ENCODE measurements around the gene CUX1.

DNA sequence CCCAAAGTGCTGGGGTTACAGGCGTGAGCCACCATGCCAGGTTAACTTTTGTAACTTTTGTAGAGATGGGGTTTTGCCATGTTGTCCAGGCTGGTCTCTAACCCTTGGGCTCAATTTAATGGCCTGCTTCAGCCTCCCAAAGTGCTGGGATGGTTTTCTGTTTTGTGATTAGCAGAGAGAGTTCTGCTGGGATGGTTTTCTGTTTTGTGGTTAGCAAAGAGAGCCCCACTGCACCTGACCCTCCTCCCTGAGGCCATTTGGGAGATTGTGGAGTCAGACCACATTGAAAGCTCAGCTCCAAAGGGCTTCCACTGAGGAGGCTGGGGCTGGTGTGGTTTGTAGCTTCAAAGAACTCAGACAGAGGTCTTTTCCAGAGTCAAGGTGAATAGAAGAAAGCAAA is 29.6 kb upstream of the CUX1 start:
- TF ChIP-seq, protein P1, sequence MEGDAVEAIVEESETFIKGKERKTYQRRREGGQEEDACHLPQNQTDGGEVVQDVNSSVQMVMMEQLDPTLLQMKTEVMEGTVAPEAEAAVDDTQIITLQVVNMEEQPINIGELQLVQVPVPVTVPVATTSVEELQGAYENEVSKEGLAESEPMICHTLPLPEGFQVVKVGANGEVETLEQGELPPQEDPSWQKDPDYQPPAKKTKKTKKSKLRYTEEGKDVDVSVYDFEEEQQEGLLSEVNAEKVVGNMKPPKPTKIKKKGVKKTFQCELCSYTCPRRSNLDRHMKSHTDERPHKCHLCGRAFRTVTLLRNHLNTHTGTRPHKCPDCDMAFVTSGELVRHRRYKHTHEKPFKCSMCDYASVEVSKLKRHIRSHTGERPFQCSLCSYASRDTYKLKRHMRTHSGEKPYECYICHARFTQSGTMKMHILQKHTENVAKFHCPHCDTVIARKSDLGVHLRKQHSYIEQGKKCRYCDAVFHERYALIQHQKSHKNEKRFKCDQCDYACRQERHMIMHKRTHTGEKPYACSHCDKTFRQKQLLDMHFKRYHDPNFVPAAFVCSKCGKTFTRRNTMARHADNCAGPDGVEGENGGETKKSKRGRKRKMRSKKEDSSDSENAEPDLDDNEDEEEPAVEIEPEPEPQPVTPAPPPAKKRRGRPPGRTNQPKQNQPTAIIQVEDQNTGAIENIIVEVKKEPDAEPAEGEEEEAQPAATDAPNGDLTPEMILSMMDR (IDR thresholded peaks at IDR 0.05): no peak
- no peak for TF ChIP-seq EZH2phosphoT487 (IDR thresholded peaks at IDR 0.05)
- TF ChIP-seq EZH2 (IDR thresholded peaks at IDR 0.05): no peak

Measured in neural progenitor cell (in vitro differentiated cells).